Occipital lobe (tissue), 2 donors: Measurements from ENCODE around the gene STRA8. TPM values are rescaled to one million over a fixed set of nuclear protein-coding genes. Genes with fewer than 3 reads are reported as not detected.

Experiments used
- DNase-seq: peaks from one replicate; lab custom pipeline; 2025; lab: John Stamatoyannopoulos, UW
- total RNA-seq: library from RNA; depleted of rRNA; stranded (reverse); fragments of >200 nt; gene quantifications from one replicate; pipeline ENCODE4 v1.2.3, GENCODE V29; 2014

STRA8 gene, protein sequence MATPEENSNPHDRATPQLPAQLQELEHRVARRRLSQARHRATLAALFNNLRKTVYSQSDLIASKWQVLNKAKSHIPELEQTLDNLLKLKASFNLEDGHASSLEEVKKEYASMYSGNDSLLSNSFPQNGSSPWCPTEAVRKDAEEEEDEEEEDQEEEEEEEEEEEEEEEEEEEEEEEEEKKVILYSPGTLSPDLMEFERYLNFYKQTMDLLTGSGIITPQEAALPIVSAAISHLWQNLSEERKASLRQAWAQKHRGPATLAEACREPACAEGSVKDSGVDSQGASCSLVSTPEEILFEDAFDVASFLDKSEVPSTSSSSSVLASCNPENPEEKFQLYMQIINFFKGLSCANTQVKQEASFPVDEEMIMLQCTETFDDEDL
- total RNA-seq: not detected

DNA sequence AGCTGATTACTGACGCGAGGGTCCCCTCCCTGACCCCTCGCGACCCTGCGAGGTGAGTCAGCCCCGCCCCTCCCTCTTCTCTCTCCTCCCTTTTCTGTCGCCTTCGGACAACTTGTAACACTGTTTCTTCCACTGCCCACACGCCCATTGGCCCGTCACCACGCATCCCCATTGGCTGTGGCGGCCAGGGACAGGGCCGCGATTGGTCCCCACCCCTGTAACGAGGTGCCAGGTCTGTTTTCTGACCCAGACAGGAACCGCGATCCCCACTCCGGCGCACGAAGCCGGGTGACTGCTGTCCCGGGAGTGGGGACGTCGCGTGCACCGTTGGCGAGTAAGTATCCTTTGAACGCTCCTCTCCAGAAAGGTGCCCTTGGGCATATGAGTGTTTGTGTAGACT is at the start of gene STRA8:
TSS of gene STRA8 (plus strand) at position 269 of the 400 bp plus-strand sequence. CDS start 6,687 bp downstream, outside the sequence.
- no peak for DNase-seq

DNA sequence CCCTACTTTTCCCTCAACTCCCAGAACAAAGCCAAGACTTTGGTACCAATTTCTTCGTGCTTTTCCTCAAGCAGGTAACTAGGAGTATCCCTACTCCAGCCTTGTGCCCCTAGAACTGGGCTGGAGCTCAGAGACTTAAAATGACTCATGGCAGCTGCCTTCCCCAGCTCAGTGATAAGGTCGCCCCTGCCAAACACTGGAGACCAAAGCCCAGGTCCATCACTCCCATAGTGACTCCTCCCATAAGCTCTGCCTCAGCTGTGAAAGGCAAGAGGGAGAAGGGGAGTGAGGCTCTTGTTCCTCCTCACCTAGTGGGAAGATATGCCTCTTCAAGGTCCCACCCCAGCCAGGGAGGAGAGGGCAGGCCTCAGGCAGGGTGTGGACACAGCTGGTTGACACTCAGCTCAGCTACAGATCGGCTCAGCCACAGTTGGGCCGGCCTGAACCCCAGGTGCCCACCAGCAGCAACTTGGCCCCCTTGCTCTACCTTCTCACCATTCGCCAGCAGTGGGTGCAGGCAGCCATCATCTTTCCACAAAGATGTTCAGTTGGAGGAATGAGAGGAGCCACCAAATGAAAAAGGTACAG is 49.3 kb upstream of the STRA8 start:
- DNase-seq: no peak

DNA sequence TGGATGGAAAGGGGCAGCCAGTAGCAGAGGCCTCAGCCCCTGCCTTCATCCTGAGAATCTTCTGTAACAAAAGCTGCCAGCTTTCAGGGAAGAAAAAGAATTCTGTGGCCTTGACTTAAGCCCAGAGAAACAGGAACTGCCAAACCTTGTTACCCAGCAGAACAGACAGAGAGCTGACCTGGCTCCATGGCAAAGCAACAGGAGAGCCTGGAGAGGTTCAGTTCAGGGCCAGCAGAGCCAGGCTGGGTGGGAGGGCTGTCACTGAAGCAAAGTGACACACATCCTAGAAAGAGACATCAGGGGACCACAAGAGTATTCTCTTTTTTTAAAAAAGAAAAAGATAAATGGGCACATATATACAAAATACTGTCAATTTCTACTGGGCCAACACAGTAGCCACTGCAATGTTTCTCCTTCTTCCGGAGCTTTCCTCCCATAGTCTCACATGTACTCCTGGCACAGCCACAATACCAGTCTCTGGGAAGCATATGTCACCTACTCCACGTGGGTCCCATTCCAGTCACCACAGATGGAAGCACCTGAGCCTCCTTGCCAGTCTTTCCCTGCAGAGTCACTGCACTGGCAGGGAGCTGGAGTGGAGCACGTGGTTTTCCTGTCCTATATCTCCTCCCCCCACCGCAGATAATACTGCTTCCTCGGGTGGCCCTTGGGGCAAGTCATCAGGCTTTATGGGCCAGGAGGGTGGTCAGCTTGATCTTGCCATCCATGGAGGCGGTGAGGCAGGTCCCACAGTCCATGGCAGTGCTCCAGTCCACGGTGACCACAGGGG is 48.0 kb upstream of the STRA8 start:
- no peak for DNase-seq

DNA sequence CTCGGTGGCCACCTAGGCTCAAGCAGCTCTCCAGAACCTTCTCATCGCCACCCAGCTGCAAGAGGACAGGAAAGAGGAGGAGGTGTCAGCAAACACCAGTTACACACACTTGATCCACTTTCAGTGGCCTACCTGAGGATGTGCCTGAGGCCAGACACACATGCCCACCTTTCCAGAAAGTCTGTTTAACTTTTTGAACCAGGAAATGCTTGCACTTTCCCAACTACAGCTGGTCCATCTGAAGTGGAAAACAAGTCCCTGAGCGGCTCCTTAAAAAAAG is 47.4 kb upstream of the STRA8 start:
- no peak for DNase-seq

DNA sequence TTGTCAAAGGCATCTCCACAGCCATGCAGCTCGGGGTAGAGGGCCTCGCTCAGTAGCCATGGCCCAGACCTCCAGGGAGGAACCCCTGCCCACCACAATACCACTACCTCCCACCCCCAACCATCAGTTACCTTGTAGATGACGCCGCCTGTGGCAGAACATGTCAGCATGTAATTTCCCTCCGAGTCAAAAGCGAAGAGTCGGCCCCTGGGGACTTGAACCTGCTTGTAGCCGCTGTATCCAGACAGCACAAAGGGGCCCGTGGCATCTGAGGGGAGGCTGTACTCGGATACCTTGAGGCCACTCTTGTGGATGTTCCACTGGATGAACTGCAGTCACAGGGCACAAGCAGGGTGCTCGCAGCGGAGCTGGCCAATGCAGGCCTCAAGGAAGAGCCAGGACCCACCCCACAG is 46.8 kb upstream of the STRA8 start:
- DNase-seq: no peak

DNA sequence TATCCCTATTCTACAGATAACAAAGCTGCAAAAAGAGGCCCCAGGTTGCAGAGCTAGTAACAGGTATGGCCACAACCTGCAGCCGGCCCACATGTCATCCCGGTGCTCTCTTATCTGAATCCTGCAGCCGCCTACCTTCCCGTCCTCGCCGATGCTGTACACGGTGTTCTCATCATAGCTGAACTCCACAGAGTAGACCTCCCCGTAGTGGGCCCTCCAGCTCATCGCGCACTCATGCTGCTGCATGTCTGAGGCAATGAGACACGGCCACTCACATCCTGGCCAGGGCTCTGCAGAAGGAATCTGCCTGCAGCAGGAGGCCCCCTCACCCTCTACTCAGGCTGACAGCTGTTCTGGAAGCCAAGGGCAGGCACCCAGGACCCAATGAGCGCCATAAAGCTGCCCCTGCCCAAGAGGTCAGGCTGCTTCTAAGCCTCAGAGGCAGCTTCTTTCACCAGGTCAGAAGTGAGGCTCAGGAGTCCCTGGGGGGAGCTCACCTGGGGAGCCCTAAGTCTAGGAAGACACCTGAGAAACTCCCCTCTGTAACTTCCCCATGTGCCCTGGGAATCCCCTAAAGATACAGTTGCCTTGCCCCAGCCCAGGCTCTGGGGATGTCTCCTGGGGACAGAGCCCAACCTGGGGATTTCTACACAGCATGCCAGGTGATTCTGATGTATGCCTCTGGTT is 45.2 kb upstream of the STRA8 start:
- DNase-seq: no peak

DNA sequence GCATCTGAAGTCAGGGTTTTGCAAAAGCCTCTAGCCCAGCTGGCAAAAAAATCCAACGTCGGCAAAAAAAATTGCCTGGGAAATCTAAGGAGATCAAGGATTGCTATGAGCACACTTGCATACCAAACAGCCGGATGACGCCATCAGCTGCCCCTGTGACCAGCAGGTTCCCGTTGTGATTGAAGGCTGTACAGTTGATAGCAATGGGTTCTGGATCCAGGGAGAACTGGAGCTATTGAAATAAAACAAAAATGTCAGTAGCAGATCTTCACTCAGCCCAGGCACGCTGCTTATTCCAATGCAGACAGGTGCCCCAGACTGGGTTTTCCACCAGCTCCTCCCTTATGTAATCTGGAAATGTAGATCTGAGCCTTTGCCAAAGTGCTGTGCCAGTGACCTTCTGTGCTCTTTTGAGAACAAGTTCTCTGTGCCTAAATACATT is 44.4 kb upstream of the STRA8 start:
- no peak for DNase-seq

DNA sequence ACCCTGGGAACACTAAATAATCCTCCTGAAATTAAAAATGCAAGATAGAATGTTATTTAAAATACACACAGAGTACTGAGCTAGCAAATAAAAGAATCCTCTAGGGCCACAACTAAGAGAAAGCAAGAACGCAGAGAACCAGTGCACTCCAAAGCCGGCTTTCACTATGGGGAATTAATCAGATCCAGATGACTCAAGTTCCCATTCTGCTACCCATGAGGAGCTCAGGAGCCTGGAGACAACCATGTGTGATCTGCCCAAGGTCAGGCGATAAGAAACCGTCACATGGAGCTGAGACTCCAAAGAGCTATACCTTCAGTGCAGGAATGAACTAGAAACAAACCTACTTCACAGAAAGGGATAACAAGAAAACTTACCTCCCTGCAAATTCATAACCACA is 43.7 kb upstream of the STRA8 start:
- DNase-seq: no peak

DNA sequence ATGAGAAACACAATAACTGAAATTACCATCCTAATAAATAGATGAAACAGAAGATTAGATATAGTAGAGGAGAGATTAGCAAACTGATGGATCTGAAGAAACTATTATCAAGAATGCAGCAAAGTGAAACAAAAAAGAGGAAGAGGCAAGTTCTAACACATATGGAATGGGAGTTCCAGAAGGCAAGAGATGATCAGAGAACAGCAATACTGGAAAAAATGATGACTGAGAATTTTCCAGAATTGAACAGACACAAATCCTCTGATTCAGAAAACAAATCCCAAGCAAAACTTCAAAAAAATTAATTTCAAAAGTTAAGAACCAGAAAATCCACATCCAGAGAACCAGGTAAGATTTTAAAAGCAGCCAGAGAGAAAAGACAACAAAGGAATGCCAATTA is 42.9 kb upstream of the STRA8 start:
- DNase-seq: no peak

DNA sequence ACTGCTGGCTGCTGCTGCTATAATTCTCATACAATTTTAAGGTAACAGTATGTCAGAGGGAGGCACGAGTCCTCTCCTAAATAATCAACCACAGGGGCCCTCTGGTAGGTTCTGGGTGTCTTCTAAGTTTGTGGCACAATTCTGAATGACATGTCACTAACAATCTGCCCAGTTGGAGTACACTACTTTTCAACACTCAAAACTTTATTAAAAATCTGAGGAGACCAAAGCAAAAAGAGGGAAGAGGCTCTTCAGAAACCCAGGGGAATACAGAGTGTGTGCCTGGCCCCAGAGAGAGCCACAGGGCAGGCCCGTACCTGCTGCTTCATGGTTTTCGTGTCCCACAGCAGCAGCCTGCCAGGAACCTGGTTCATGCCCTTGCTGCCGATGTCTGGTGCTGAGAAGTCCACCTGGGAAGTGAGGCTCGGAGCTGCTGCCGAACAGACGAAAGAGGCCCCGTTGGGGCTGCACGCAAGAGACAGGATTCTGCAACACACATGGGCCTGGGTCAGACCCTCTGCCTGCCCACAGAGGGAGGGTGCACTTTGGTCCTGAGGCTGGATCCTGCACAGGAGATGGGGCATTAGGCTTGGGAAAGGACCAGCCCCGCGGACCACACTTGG is 40.6 kb upstream of the STRA8 start:
- no peak for DNase-seq

DNA sequence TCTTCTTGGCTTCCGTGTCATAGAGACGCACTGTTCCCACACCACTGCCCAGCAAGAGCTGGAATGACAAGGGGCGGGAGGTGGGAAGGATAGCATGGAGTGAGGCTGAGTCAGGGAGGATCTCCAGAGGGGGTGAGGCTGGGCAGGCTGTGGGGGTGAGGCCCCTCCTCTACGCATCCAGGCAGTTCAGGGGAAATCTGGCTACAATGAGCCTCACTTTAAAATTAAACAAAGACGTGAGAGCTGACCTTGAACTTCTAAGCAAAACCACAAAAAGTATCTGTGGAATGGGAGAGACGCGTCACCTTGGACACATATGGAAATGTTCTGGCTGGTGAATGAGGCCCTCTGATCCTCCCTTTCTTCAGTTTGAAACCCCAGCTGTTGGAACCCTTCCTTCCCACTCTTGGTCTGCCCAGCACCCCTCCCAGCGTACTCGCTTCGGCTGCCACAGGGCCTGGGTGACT is 40.0 kb upstream of the STRA8 start:
- DNase-seq: no peak

DNA sequence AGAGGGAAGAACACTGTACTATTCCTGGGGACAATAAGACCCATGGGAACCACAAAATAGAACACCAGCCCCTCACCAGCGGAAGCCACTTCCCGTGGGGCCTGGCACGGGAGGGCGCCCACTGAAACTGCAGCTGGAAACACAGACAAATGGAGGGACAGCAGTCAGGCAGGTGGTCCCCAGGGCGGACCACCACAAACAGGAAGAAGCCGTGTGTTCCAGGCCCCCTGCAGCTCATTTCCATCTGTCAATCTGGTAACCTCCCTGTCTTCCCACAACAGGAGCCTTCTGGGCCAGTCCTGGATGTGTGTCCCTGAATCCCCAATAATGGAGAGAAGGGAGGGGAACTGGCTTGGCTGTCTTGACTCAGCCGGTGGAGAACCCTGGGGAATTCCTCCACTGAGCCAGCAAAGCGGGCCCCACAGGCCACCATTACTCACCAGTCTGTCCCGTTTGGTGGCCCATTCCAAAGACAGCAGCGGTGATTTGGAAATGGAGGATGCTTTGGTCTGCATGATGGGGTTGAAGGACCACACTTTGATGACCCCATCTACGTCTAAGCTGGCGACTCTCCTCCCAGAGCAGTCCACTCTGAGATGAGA is 39.0 kb upstream of the STRA8 start:
- DNase-seq: no peak

DNA sequence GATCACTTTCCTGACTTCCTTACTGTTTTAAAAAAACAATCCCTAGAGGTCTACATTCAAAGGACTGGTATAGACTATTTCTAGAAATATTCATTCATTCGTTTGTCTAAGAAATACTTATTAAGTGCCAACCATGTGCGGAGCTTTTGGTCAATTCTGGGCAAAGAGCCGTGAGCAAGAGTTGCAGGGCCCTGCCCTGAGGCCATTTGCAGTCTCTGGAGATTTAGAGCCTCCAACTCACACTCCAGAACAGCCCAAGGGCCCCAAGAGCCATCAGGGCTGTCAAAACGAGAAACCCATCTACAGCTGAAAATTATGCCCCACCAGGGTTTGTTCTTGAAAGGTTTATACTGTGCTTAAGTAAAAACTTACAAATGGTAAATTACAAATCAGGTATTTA is 38.5 kb upstream of the STRA8 start:
- DNase-seq: no peak

DNA sequence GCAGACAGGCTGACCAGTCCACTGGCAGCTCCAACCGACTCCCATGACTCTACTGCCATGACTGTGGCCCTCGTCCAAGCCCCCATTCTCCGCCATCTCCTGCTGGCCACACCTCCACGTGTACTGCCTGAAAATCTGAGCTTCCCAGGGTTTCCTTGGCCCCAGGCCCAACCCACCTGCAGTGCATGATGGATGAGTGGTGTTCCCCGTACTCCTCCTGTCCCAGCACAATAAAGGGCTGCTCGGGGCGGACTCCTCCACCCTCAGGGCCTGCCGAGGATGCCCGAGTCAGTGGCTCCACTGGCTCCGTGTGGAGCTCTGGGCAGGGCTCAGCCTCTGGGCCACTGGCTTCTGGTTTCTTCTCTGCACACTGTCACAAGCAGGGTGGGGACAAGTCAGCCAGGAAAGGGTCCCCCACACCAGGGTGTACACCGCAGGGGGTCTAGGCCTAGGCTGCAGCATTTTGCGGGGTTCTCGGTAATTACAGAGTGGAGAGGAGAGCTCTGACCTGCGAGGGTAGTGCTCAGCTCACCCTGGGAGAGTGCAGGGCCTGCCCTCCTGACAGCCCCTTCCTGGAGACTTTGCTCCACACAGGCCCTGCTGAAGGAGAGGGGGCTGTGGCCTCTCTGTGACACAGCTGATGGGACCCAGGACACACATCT is 37.5 kb upstream of the STRA8 start:
- no peak for DNase-seq

DNA sequence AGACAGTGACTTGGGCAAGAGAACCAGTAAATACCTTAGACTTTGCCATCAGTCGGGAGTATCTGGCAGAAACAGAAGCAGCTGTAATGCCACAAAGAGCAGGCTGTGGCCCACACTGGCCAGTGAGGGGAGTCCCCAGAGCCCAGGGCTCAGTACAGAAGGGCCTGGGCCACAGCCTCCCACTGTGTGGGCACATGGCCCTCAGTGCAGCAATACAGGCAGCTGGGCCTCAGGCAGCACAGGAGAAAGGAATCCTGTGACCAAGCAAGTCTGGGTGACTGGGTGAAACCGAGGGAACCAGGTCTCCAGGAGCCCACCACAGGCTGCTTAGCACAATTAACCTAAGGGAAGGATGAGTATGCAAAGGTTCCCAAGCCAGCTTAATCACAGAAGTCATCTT is 36.3 kb upstream of the STRA8 start:
- DNase-seq: no peak

DNA sequence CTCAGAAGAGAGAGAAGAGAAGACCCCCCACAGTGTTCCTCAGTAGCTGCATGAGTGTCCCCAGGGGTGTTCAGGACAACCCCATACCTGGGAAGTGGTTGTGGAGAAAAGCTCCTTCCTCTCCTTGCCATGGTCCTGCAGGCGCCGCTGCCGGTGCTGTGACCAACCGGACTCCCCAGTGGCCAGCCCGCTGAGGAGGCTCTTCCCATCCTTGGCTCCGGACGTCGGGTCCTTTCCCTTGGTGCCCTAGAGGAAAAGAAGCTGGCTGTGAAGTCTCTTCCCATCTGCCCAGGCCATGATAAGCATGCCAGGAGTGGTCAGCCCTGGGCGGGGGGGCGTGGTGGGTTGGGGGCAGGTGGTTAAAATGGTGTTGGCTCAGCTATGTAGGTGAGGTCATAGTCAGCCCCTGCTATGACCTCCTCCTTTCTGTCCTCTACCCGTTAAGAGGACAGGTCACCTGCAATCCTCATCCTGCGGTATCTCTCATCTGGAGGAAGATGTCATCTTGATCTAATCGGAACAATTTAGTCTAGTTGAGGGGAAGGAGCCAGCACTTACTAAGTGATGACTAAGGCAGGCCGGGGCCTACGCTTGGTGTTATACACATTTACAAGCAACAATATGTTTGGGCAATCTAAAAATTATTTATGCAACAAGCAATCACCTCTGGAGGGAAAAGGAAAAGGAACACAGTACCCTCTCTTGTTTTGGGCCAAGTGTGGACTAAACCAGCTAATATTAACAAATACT is 35.6 kb upstream of the STRA8 start:
- DNase-seq: no peak

DNA sequence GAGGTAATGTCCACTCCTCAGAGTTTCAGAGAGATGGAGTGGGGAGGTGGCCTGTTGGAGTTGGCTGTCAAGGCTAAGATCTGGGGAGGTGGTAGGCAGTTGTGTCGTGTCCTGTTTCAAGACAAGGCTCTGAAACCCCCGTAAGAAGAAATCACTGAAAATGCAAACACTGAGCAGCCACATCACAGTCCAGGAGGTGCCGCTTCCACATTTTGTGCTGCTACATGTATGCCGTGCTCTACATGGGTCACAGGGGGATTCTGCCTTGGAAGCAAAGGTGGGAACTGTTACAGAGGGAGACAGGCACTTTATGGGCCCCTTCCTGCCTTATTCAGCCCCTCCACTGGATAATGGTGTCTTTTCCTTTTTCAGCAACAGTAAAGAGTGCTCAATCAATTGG is 34.2 kb upstream of the STRA8 start:
- DNase-seq: no peak

DNA sequence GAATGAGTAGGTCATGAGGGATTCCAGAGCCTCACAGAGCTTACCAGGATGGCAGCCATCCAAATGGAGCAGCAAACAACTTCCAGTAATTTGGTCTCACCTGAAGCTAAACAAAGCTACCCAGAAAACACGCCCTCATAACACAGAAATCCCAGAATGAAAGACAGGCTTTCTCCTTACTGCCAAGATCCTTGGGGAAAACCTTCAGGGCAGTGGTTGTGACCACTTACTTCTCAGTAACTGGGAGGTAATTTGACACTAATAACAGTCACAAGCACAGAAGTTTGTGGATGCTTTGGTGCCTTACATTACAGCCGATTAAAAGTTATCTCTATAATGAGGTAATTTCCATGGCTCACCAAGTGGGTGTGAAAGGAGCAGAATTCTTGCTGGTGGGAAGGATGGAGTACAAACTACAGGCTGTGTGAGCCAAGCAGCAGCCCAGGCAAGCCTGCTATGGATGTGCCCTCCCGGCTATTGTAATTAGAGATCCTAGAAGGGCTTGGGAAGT is 32.8 kb upstream of the STRA8 start:
- no peak for DNase-seq

DNA sequence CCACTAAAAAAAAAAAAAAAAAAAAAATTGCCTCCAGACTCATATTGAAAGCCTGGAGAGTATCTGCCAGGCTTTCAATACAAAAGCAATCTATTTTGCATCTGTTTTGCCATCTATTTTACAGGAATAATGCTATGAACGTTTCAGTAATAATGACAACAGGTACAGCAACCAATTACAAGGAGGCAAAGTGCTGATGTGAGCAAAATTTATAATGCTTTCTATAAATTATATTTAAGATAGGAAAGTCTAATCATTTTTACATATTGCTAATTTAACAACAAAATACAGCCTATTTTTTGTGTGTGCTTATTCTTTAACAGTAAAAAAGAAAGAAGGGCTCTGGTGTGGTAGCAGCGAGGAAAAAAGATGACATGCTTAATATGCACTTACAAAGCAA is 32.3 kb upstream of the STRA8 start:
- DNase-seq: no peak

DNA sequence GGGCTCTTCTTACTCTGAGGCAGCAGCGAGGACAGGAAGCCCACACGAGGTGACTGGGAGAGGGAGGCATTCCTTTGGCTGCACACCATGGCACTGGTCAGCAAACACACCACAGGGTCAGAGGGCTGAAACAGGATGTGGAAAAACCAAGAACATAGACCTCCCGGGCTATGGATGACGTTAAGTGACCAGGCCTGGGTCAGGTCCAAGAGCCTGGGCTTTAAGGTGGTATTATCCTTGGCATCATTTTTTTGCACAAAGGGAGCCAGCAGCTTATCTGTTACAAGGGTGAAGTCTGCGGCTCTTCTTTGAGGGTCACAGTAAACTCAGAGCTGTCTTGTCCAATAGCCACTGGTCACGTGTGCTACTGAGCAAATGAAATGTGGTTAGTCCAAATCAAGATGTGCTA is 29.3 kb upstream of the STRA8 start:
- no peak for DNase-seq
